Chondrocyte (in vitro differentiated cells): ENCODE data around the gene CMIP. TPM values are rescaled to one million over a fixed set of nuclear protein-coding genes. Genes with fewer than 3 reads are reported as not detected.

ENCODE experiments used
- DNase-seq: peaks from one replicate; pipeline ENCODE4 v3.0.0; 2021; ENCODE audit warnings: mixed read lengths, low spot score
- H3K27ac Mint-ChIP-seq: one replicate; pipeline ENCODE4 v1.8.0; 2021; ENCODE audit warnings: mild to moderate bottlenecking, moderate library complexity, mixed read lengths; ENCODE audit not compliant: unreplicated experiment
- H3K27me3 Mint-ChIP-seq: 2 replicates; pipeline ENCODE4 v1.8.0; 2021; ENCODE audit warnings: low read depth, mixed read lengths
- H3K36me3 Mint-ChIP-seq: 2 replicates; pipeline ENCODE4 v1.8.0; 2021; ENCODE audit warnings: low read depth, mixed read lengths
- H3K4me1 Mint-ChIP-seq: 2 replicates; pipeline ENCODE4 v1.8.0; 2021; ENCODE audit warnings: low read depth, mild to moderate bottlenecking, mixed read lengths
- H3K4me3 Mint-ChIP-seq: one replicate; pipeline ENCODE4 v1.8.0; 2021; ENCODE audit warnings: mild to moderate bottlenecking, moderate library complexity, mixed read lengths; ENCODE audit not compliant: unreplicated experiment
- H3K9me3 Mint-ChIP-seq: 2 replicates; pipeline ENCODE4 v1.8.0; 2021; ENCODE audit warnings: low read depth, mixed read lengths
- total RNA-seq: library from RNA; stranded (reverse); gene quantifications from 3 replicates; pipeline ENCODE4 v1.2.1, GENCODE V29; 2021
- TF ChIP-seq, protein P1 (sequence below): fragments of 200-600 bp; sonication (generic); IDR thresholded peaks from 2 replicates; pipeline ENCODE4 v1.5.0; 2021; ENCODE audit warnings: antibody characterized with exemption, mild to moderate bottlenecking, moderate library complexity

Gene CMIP
- total RNA-seq, 1 donor from 2014 or later, result 62.9 TPM

DNA sequence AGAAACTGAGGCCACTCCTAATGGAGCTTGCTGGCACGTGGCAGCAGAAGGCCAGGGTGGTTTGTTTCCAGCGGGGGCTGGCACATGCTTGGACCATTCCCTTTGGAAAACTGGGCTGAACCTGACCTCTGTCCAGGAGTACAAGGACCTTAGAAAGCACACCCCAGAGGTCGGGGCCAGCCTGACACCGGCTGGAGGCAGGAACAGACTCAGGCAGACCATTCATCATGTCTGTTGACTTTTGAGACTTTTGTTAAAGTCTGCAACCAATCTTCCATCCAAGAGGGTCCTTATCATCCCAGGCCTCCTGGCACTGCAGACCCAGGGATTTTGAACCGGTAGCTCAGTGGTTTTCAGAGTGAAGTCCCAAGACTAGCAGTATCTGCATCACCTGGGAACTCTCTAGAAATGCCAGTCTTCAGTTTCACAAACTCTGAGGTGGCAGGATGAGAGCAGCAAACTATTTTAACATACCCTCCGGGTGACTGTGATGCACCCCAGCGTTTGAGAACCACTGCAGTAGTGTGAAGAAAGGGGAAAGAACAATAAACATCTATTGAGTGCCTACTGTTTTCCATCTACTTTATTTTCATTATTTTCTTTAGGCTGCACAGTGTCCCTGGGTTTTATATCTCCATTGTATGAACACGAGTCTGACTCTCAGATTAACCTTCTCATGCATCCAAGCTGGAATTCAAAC lies 189.2 kb downstream of the CMIP start:
- no peak overlapping the region for H3K27ac Mint-ChIP-seq
- H3K36me3 Mint-ChIP-seq, result no peaks in the 10 kb centered on the region
- no peaks in the 10 kb centered on the region for H3K4me1 Mint-ChIP-seq
- no peaks in the 10 kb centered on the region for H3K27me3 Mint-ChIP-seq
- no peak overlapping the region for H3K4me3 Mint-ChIP-seq
- no peak for DNase-seq
- no peaks in the 10 kb centered on the region for H3K9me3 Mint-ChIP-seq
- TF ChIP-seq, protein P1, sequence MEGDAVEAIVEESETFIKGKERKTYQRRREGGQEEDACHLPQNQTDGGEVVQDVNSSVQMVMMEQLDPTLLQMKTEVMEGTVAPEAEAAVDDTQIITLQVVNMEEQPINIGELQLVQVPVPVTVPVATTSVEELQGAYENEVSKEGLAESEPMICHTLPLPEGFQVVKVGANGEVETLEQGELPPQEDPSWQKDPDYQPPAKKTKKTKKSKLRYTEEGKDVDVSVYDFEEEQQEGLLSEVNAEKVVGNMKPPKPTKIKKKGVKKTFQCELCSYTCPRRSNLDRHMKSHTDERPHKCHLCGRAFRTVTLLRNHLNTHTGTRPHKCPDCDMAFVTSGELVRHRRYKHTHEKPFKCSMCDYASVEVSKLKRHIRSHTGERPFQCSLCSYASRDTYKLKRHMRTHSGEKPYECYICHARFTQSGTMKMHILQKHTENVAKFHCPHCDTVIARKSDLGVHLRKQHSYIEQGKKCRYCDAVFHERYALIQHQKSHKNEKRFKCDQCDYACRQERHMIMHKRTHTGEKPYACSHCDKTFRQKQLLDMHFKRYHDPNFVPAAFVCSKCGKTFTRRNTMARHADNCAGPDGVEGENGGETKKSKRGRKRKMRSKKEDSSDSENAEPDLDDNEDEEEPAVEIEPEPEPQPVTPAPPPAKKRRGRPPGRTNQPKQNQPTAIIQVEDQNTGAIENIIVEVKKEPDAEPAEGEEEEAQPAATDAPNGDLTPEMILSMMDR, result no peak

DNA sequence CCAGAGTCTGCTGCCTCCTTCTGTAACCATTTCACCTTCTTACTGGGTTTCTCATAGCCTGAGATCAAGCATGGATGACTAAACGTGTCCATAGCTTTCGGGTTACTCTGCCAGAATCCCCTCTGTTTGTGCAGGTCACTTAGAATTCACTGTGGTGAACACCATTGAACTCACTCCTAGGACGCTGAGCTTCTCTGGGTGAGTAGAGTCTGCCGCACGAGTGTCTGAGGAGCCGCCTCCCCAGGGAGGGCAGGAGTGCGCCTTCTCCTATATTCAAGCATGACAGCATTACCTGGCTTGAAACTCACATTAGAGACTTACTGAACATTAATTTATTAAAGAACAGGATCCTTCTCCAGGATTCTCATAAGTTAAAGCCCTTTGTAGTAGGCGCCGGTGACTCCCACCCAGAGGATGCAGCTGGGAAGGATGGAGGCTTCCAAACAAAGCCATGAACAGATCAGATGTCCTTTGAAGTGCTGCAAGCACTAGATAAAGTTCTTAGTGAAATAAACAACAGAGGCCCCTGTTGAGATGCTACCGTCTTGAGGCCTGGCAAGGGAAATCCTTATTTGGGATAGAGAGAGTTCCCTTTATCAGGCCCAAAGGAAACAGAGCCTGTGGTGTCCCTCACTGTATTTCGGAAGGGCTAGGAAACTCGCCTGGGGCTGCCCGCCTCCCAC lies 189.9 kb downstream of the CMIP start:
- Mint-ChIP-seq H3K4me3 (no peak overlapping the region), H3K9me3 (no peaks in the 10 kb centered on the region), H3K4me1 (no peaks in the 10 kb centered on the region), H3K27ac (no peak overlapping the region), H3K36me3 (no peaks in the 10 kb centered on the region), H3K27me3 (no peaks in the 10 kb centered on the region)
- no peak for DNase-seq
- TF ChIP-seq, protein P1, result no peak

DNA sequence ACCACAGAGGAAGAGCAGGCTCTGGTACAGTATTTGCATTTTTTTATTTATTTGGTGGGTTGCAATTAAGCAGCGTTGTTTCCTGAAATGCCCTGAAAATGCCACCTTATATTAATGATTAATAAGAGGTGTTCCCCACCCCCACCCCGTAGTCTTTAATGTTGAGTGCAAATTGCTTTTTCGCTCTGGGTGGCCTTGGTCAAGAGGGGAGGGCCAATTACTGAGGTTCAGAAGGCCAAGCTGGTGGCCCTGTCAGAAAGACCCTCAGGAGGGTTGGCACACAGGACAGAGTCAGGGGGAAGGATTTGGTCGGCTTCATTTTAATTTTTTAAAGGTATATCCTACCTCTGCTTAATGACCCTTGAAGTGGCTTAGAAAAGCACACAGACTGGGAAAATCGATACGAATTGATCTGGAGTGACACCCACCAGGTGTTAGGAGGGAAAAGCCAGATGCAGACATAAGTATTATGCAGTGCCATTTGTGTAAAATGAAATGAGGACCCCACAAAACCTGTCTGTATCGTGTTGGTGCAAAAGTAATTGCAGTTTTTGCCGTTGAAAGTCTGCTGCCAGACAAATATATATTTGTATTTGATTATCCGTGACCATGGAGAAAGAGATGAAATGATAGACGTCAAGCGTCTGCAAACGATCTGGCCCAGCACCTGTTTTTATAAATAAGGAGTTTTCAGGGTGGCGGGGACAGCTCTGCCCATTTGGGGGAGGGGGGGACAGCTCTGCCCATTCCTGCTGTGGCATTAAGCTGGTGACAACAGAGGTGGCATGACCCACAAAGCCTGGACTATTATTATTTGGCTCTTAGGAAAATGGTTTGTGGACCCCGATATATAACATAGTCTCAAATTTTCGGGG lies 190.7 kb downstream of the CMIP start:
- H3K27ac Mint-ChIP-seq, result no peak overlapping the region

DNA sequence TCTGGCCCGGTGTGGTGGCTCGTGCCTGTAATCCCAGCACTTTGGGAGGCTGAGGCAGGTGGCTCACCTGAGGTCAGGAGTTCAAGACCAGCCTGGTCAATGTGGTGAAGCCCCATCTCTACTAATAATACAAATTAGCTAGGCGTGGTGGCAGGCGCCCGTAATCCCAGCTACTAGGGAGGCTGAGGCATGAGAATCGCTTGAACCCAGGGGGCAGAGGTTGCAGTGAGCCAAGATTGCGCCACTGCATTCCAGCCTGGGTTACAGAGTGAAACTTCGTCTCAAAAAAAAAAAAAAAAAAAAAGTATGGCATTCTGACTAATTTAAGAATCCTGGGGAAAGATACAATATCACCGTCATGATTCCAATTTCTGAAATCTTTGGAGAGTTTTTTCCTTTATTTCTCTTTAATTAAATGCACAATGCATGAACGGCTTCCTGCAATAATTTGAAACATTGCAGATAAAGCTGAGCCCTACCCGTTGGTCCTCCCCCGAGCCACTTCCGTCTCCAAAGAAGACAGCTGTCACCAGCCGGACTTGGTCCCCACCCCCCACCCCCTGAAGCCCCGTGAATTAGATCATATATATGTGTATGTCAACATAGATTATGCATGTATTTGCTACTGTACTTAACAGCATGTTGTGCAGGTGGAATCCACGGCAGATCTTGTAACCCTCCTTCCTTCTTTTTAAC lies 191.8 kb downstream of the CMIP start:
- no peaks in the 10 kb centered on the region for H3K27me3 Mint-ChIP-seq
- no peaks in the 10 kb centered on the region for H3K9me3 Mint-ChIP-seq
- TF ChIP-seq, protein P1, result no peak
- DNase-seq, result no peak
- H3K4me1 Mint-ChIP-seq, result no peaks in the 10 kb centered on the region
- H3K27ac Mint-ChIP-seq, result no peak overlapping the region
- no peaks in the 10 kb centered on the region for H3K36me3 Mint-ChIP-seq
- H3K4me3 Mint-ChIP-seq, result no peak overlapping the region

More for the DNA sequence above, 190.7 kb downstream of the CMIP start:
- no peaks in the 10 kb centered on the region for H3K27me3 Mint-ChIP-seq
- no peaks in the 10 kb centered on the region for H3K36me3 Mint-ChIP-seq
- no peaks in the 10 kb centered on the region for H3K9me3 Mint-ChIP-seq
- DNase-seq, result no peak
- TF ChIP-seq, protein P1, result no peak
- no peak overlapping the region for H3K4me3 Mint-ChIP-seq
- H3K4me1 Mint-ChIP-seq, result no peaks in the 10 kb centered on the region
